HepG2 (cell line): ENCODE data around the gene SUSD3.

Experiments used
- E2F1 ChIP-seq: sonication (generic); formaldehyde crosslinking; IDR thresholded peaks from 2 replicates; pipeline ENCODE4 v1.5.0; 2020; ENCODE audit warnings: missing genetic modification reagents
- HDAC1 ChIP-seq: sonication (generic); formaldehyde crosslinking; IDR thresholded peaks from 2 replicates; pipeline ENCODE4 v1.5.1; 2020; ENCODE audit warnings: mild to moderate bottlenecking, missing genetic modification reagents
- MBD4 ChIP-seq: IDR thresholded peaks from 2 replicates; pipeline ENCODE4 v1.6.1; 2012; ENCODE audit warnings: low read length, inconsistent platforms, borderline replicate concordance
- MXI1 ChIP-seq: IDR thresholded peaks from 3 replicates; pipeline ENCODE4 v1.6.1; 2012; ENCODE audit warnings: low read depth, low read length, inconsistent platforms, borderline replicate concordance
- MYC ChIP-seq: sonication (generic); formaldehyde crosslinking; IDR thresholded peaks from 2 replicates; pipeline ENCODE4 v1.9.0; 2021; ENCODE audit warnings: missing genetic modification reagents, borderline replicate concordance
- NFAT5 ChIP-seq: sonication (generic); formaldehyde crosslinking; IDR thresholded peaks from 2 replicates; pipeline ENCODE4 v1.4.0; 2020; ENCODE audit warnings: missing genetic modification reagents
- SNAPC4 ChIP-seq: sonication (generic); formaldehyde crosslinking; IDR thresholded peaks from 2 replicates; pipeline ENCODE4 v1.4.0; 2020; ENCODE audit warnings: mild to moderate bottlenecking, missing genetic modification reagents
- STAT6 ChIP-seq: sonication (generic); formaldehyde crosslinking; IDR thresholded peaks from 2 replicates; pipeline ENCODE4 v1.4.0; 2020; ENCODE audit warnings: missing genetic modification reagents, mild to moderate bottlenecking, borderline replicate concordance
- TCF12 ChIP-seq, 2 experiments: fragments of 450-650 bp in 1 of 2; sonication (generic) in 1 of 2; formaldehyde crosslinking in 1 of 2; IDR thresholded peaks; 2 replicates each; pipeline versions ENCODE4 v1.6.1 to v1.8.0; 2017 to 2022; ENCODE audit warnings: antibody characterized with exemption in 1 of 2, mild to moderate bottlenecking in 1 of 2, missing genetic modification reagents in 1 of 2, moderate library complexity in 1 of 2
- ZNF121 ChIP-seq: sonication (generic); formaldehyde crosslinking; IDR thresholded peaks from 2 replicates; pipeline ENCODE4 v1.5.0; 2020; ENCODE audit warnings: mild to moderate bottlenecking, missing genetic modification reagents
- ZNF883 ChIP-seq: sonication (generic); formaldehyde crosslinking; IDR thresholded peaks from 2 replicates; pipeline ENCODE4 v1.5.1; 2020; ENCODE audit warnings: mild to moderate bottlenecking, missing genetic modification reagents; ENCODE audit errors: not compliant biosample characterization

- TF ChIP-seq SNAPC4 (CRISPR knock-in tag) (0 out of 2 replicates have a peak, but pooled peaks have one; percentile 30), MBD4 (no peak), MYC (CRISPR knock-in tag) (no peak), NFAT5 (CRISPR knock-in tag) (no peak), E2F1 (CRISPR knock-in tag) (no peak), HDAC1 (CRISPR knock-in tag) (no peak), ZNF121 (CRISPR knock-in tag) (no peak), MXI1 (no peak), STAT6 (CRISPR knock-in tag) (no peak), TCF12 (IDR thresholded peaks at IDR 0.05) (no peak), TCF12 (CRISPR knock-in tag; IDR thresholded peaks at IDR 0.05) (peak; percentile 85), ZNF883 (CRISPR knock-in tag) (no peak)
Observed at GRCh38 chr9:93127395-93127911, 69.0 kb downstream of the SUSD3 start.
